Chondrocyte (in vitro differentiated cells): ENCODE measurements around the gene SLC24A4. TPM values are rescaled to one million over a fixed set of nuclear protein-coding genes. Genes with fewer than 3 reads are reported as not detected.

Source experiments
- DNase-seq: peaks from one replicate; pipeline ENCODE4 v3.0.0; 2021; ENCODE audit warnings: mixed read lengths, low spot score
- H3K27ac Mint-ChIP-seq: one replicate; pipeline ENCODE4 v1.8.0; 2021; ENCODE audit warnings: mild to moderate bottlenecking, moderate library complexity, mixed read lengths; ENCODE audit not compliant: unreplicated experiment
- H3K27me3 Mint-ChIP-seq: 2 replicates; pipeline ENCODE4 v1.8.0; 2021; ENCODE audit warnings: low read depth, mixed read lengths
- H3K36me3 Mint-ChIP-seq: 2 replicates; pipeline ENCODE4 v1.8.0; 2021; ENCODE audit warnings: low read depth, mixed read lengths
- H3K4me1 Mint-ChIP-seq: 2 replicates; pipeline ENCODE4 v1.8.0; 2021; ENCODE audit warnings: low read depth, mild to moderate bottlenecking, mixed read lengths
- H3K4me3 Mint-ChIP-seq: one replicate; pipeline ENCODE4 v1.8.0; 2021; ENCODE audit warnings: mild to moderate bottlenecking, moderate library complexity, mixed read lengths; ENCODE audit not compliant: unreplicated experiment
- H3K9me3 Mint-ChIP-seq: 2 replicates; pipeline ENCODE4 v1.8.0; 2021; ENCODE audit warnings: low read depth, mixed read lengths
- CTCF ChIP-seq: fragments of 200-600 bp; sonication (generic); IDR thresholded peaks from 2 replicates; pipeline ENCODE4 v1.5.0; 2021; ENCODE audit warnings: antibody characterized with exemption, mild to moderate bottlenecking, moderate library complexity
- total RNA-seq: library from RNA; stranded (reverse); gene quantifications from 3 replicates; pipeline ENCODE4 v1.2.1, GENCODE V29; 2021

SLC24A4 gene
- total RNA-seq, 1 donor from 2014 or later, result 0.37 TPM

- DNase-seq, result no peak
Observed at GRCh38 chr14:92380131-92380530, 57.2 kb downstream of the SLC24A4 start.

GRCh38 chr14:92380582-92380981 lies 57.6 kb downstream of the SLC24A4 start:
- Mint-ChIP-seq H3K27me3 (peaks cover 12% of the 10 kb centered on the region), H3K4me3 (no peak overlapping the region), H3K4me1 (no peaks in the 10 kb centered on the region), H3K27ac (no peak overlapping the region), H3K36me3 (peaks cover 1% of the 10 kb centered on the region), H3K9me3 (no peaks in the 10 kb centered on the region)
- no peak for TF ChIP-seq CTCF
- DNase-seq, result no peak

More at GRCh38 chr14:92380131-92380530, 57.2 kb downstream of the SLC24A4 start:
- H3K4me3 Mint-ChIP-seq, result no peak overlapping the region
- peaks cover 1% of the 10 kb centered on the region for H3K36me3 Mint-ChIP-seq
- H3K27ac Mint-ChIP-seq, result no peak overlapping the region
- H3K9me3 Mint-ChIP-seq, result no peaks in the 10 kb centered on the region
- peaks cover 12% of the 10 kb centered on the region for H3K27me3 Mint-ChIP-seq
- no peaks in the 10 kb centered on the region for H3K4me1 Mint-ChIP-seq
- TF ChIP-seq CTCF, result no peak

- no peak overlapping the region for H3K27ac Mint-ChIP-seq
- peaks cover 2% of the 10 kb centered on the region for H3K4me1 Mint-ChIP-seq
- H3K9me3 Mint-ChIP-seq, result no peaks in the 10 kb centered on the region
- peaks cover 16% of the 10 kb centered on the region for H3K27me3 Mint-ChIP-seq
- no peak overlapping the region for H3K4me3 Mint-ChIP-seq
- no peak for DNase-seq
- TF ChIP-seq CTCF, result peak; percentile 73
- no peaks in the 10 kb centered on the region for H3K36me3 Mint-ChIP-seq
Observed at GRCh38 chr14:92382677-92383076, 59.7 kb downstream of the SLC24A4 start.

- H3K27ac Mint-ChIP-seq, result no peak overlapping the region
- TF ChIP-seq CTCF, result no peak
Observed at GRCh38 chr14:92383805-92384204, 60.8 kb downstream of the SLC24A4 start.

GRCh38 chr14:92384461-92385133 lies 61.6 kb downstream of the SLC24A4 start:
- no peak for DNase-seq
- H3K27ac Mint-ChIP-seq, result no peak overlapping the region
- H3K4me1 Mint-ChIP-seq, result peaks cover 4% of the 10 kb centered on the region
- H3K27me3 Mint-ChIP-seq, result peaks cover 16% of the 10 kb centered on the region
- H3K36me3 Mint-ChIP-seq, result no peaks in the 10 kb centered on the region
- H3K4me3 Mint-ChIP-seq, result no peak overlapping the region
- no peak for TF ChIP-seq CTCF
- H3K9me3 Mint-ChIP-seq, result no peaks in the 10 kb centered on the region

More at GRCh38 chr14:92383805-92384204, 60.8 kb downstream of the SLC24A4 start:
- H3K4me3 Mint-ChIP-seq, result no peak overlapping the region
- no peaks in the 10 kb centered on the region for H3K36me3 Mint-ChIP-seq
- no peak for DNase-seq
- H3K4me1 Mint-ChIP-seq, result peaks cover 2% of the 10 kb centered on the region
- H3K9me3 Mint-ChIP-seq, result no peaks in the 10 kb centered on the region
- H3K27me3 Mint-ChIP-seq, result peaks cover 16% of the 10 kb centered on the region
